Chondrocyte (in vitro differentiated cells): Measurements from ENCODE around the gene KATNAL2. TPM values are rescaled to one million over a fixed set of nuclear protein-coding genes. Genes with fewer than 3 reads are reported as not detected.
A peak's percentile ranks its signal among the peaks of the same experiment; 100 is the strongest.

Experiments used
- DNase-seq: peaks from one replicate; pipeline ENCODE4 v3.0.0; 2021; ENCODE audit warnings: mixed read lengths, low spot score
- H3K27ac Mint-ChIP-seq: one replicate; pipeline ENCODE4 v1.8.0; 2021; ENCODE audit warnings: mild to moderate bottlenecking, moderate library complexity, mixed read lengths; ENCODE audit not compliant: unreplicated experiment
- H3K27me3 Mint-ChIP-seq: 2 replicates; pipeline ENCODE4 v1.8.0; 2021; ENCODE audit warnings: low read depth, mixed read lengths
- H3K36me3 Mint-ChIP-seq: 2 replicates; pipeline ENCODE4 v1.8.0; 2021; ENCODE audit warnings: low read depth, mixed read lengths
- H3K4me1 Mint-ChIP-seq: 2 replicates; pipeline ENCODE4 v1.8.0; 2021; ENCODE audit warnings: low read depth, mild to moderate bottlenecking, mixed read lengths
- H3K4me3 Mint-ChIP-seq: one replicate; pipeline ENCODE4 v1.8.0; 2021; ENCODE audit warnings: mild to moderate bottlenecking, moderate library complexity, mixed read lengths; ENCODE audit not compliant: unreplicated experiment
- H3K9me3 Mint-ChIP-seq: 2 replicates; pipeline ENCODE4 v1.8.0; 2021; ENCODE audit warnings: low read depth, mixed read lengths
- CTCF ChIP-seq: fragments of 200-600 bp; sonication (generic); IDR thresholded peaks from 2 replicates; pipeline ENCODE4 v1.5.0; 2021; ENCODE audit warnings: antibody characterized with exemption, mild to moderate bottlenecking, moderate library complexity
- total RNA-seq: library from RNA; stranded (reverse); gene quantifications from 3 replicates; pipeline ENCODE4 v1.2.1, GENCODE V29; 2021

Gene KATNAL2
- total RNA-seq, 1 donor from 2014 or later: 7.4 TPM

GRCh38 chr18:46939998-46940571 lies 22.7 kb downstream of the KATNAL2 start:
- no peaks in the 10 kb centered on the region for H3K36me3 Mint-ChIP-seq
- no peaks in the 10 kb centered on the region for H3K9me3 Mint-ChIP-seq
- no peak for DNase-seq
- H3K4me1 Mint-ChIP-seq: peaks cover 22% of the 10 kb centered on the region
- H3K27ac Mint-ChIP-seq: peak overlapping the region; percentile 73
- H3K27me3 Mint-ChIP-seq: no peaks in the 10 kb centered on the region
- TF ChIP-seq CTCF: no peak
- no peak overlapping the region for H3K4me3 Mint-ChIP-seq

DNA sequence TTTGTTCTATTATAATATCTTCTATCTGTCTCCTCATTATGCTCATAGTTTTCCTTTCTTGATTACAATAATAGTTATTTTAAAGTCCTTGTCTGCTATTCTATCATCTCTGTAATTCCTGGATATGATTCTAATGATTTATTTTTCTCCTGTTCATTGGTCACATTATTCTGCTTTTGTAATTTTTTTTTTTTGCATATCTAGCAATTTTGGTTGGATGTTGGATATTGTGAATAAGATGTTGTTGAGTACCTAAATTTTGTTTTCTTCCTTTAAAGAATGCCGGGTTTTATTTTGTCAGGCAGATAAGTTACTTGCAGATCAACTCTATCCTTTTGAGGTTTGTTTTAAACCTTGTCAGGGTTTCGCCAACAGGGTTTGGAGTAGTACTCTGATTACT lies 25.2 kb downstream of the KATNAL2 start:
- Mint-ChIP-seq H3K27ac (no peak overlapping the region), H3K9me3 (no peaks in the 10 kb centered on the region), H3K36me3 (no peaks in the 10 kb centered on the region), H3K4me1 (peaks cover 22% of the 10 kb centered on the region), H3K4me3 (no peak overlapping the region), H3K27me3 (no peaks in the 10 kb centered on the region)
- no peak for DNase-seq
- no peak for TF ChIP-seq CTCF

DNA sequence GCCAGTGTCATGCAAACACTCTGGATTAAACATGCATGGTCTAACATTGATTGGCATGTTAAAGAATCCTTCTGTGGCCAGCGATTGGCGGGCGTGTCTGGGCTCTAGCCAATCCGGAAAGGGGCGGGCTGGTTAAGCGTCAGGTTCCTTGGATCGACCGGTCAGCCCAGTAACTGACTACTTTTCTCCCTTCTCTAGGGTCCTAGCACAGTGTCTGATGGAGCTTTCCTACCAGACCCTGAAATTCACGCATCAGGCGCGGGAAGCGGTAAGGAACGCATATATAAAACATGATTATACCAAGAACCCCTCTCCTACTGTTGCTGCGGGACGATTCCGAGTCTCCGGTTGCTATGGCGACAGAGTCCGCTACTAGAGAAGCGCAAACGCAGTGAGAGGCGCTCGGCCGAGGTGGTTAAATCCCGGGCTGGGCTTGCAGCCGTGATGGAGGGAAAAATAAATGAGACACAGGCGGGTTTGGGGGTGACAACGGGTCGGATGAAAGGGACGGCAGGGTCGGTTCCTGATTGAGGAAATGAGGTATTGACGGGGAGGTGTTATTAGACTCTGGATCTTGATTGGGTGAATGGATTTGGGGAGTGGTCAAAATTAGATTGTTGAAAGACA lies 29.4 kb downstream of the KATNAL2 start:
- no peaks in the 10 kb centered on the region for H3K9me3 Mint-ChIP-seq
- H3K27me3 Mint-ChIP-seq: no peaks in the 10 kb centered on the region
- no peaks in the 10 kb centered on the region for H3K36me3 Mint-ChIP-seq
- peak; percentile 93 for DNase-seq
- no peak for TF ChIP-seq CTCF
- no peak overlapping the region for H3K27ac Mint-ChIP-seq
- H3K4me1 Mint-ChIP-seq: no peaks in the 10 kb centered on the region
- H3K4me3 Mint-ChIP-seq: no peak overlapping the region

DNA sequence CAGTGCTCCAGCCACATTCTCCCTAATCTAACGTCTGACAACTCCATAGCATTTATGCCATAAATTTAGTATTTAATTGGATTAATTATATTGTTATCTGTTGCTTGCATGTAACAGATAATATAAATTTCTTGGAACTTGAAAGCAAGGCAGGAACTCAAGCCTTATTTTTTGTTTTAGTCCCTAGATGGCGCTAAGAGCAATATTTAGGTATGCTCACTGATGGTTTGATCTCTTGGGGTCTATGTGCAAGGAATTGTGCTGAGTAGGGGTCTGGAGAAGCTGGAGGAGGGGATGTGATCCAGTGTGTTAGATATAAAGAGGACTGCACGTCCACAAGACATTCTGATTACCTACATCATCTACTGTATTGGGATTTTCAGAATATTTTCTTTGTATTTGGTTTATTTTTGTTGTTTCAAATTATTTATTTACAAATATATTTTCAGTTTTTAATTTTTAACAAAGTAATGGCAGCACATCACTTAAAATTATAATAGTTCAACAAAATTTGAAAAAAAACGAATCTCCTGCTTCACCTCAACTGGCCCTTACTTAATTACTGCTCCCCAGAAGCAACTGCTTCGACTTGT lies 32.8 kb downstream of the KATNAL2 start:
- peak; percentile 80 for TF ChIP-seq CTCF
- peaks cover 1% of the 10 kb centered on the region for H3K36me3 Mint-ChIP-seq
- no peak for DNase-seq
- H3K4me3 Mint-ChIP-seq: no peak overlapping the region
- H3K27me3 Mint-ChIP-seq: no peaks in the 10 kb centered on the region
- no peaks in the 10 kb centered on the region for H3K9me3 Mint-ChIP-seq
- H3K27ac Mint-ChIP-seq: no peak overlapping the region
- H3K4me1 Mint-ChIP-seq: peaks cover 5% of the 10 kb centered on the region

GRCh38 chr18:46953195-46953594 lies 35.8 kb downstream of the KATNAL2 start:
- peaks cover 5% of the 10 kb centered on the region for H3K4me1 Mint-ChIP-seq
- no peak overlapping the region for H3K4me3 Mint-ChIP-seq
- DNase-seq: no peak
- H3K9me3 Mint-ChIP-seq: no peaks in the 10 kb centered on the region
- no peaks in the 10 kb centered on the region for H3K27me3 Mint-ChIP-seq
- H3K27ac Mint-ChIP-seq: peak overlapping the region; percentile 3
- TF ChIP-seq CTCF: no peak
- H3K36me3 Mint-ChIP-seq: peaks cover 1% of the 10 kb centered on the region
